AG04450 (cell line): ENCODE data around the gene TMEM120B. TPM values are rescaled to one million over a fixed set of nuclear protein-coding genes. Genes with fewer than 3 reads are reported as not detected.
A peak's percentile ranks its signal among the peaks of the same experiment; 100 is the strongest.

Experiments
- CTCF ChIA-PET: fragments of 300-600, 350-600 bp; formaldehyde crosslinking; extraction: SDS; loops from one replicate; lab custom pipeline; 2022; ENCODE audit warnings: antibody characterized with exemption, inconsistent platforms; lab: Charles Lee
- POLR2A ChIA-PET: fragments of 350-600 bp; formaldehyde crosslinking; extraction: SDS; loops from one replicate; lab custom pipeline; 2021; ENCODE audit warnings: antibody characterized with exemption, inconsistent platforms; lab: Yijun Ruan, JAX
- DNase-seq: peaks from one replicate; pipeline ENCODE4 v3.0.0-alpha.2; 2011; ENCODE audit warnings: low read depth, low spot score
- H3K27ac ChIP-seq: one replicate; pipeline ENCODE4 v1.5.1; 2012; ENCODE audit warnings: low read depth, low read length, control low read depth
- H3K27me3 ChIP-seq: one replicate; pipeline ENCODE4 v1.6.0; 2012; ENCODE audit warnings: low read length; ENCODE audit not compliant: control insufficient read depth, insufficient read depth
- H3K4me3 ChIP-seq: 2 replicates; pipeline ENCODE4 v1.5.1; 2011; ENCODE audit warnings: mild to moderate bottlenecking, low read depth, low read length, control low read depth
- H3K9me3 ChIP-seq: 2 replicates; pipeline ENCODE4 v1.5.1; 2012; ENCODE audit warnings: low read length; ENCODE audit not compliant: control insufficient read depth, insufficient read depth
- CTCF ChIP-seq: IDR thresholded peaks from 2 replicates; pipeline ENCODE4 v1.5.1; 2011; ENCODE audit warnings: low read depth, low read length, control low read depth, inconsistent platforms
- polyA plus RNA-seq: library from polyadenylated mRNA; depleted of rRNA; stranded (reverse); fragments of >200 nt; gene quantifications from 2 replicates; pipeline ENCODE4 v1.2.3, GENCODE V29; 2011

TMEM120B gene
- polyA plus RNA-seq, 1 experiment: 11.1 TPM

GRCh38 chr12:121804417-121805111 is 92.0 kb downstream of the TMEM120B start:
- DNase-seq: no peak
- ChIA-PET POLR2A (no interaction called here), CTCF (interaction anchor here (1.2 to 5.9 kb wide), 2 partner anchors 9 to 118 kb away, joined by 5 to 67 read pairs; partner anchors contain the start of gene RHOF)
- no peaks in the 10 kb centered on the region for H3K27me3 ChIP-seq
- peak overlapping the region; percentile 61 for H3K27ac ChIP-seq
- H3K4me3 ChIP-seq: peak overlapping the region; percentile 73
- no peaks in the 10 kb centered on the region; the same call in 1 of the 2 replicates for H3K9me3 ChIP-seq
- no peak for TF ChIP-seq CTCF

GRCh38 chr12:121805171-121806008 is 92.8 kb downstream of the TMEM120B start:
- peak overlapping the region; percentile 73 for H3K4me3 ChIP-seq
- H3K9me3 ChIP-seq: no peaks in the 10 kb centered on the region; the same call in 1 of the 2 replicates
- DNase-seq: no peak
- peak overlapping the region; percentile 61 for H3K27ac ChIP-seq
- no peak for TF ChIP-seq CTCF
- POLR2A ChIA-PET: no interaction called here
- CTCF ChIA-PET: interaction anchor here (0.6 to 5.9 kb wide), 3 partner anchors 10 to 119 kb away, joined by 3 to 67 read pairs (median 5); partner anchors contain the start of gene RHOF
- H3K27me3 ChIP-seq: no peaks in the 10 kb centered on the region

- H3K4me3 ChIP-seq: peak overlapping the region; percentile 73
- CTCF ChIA-PET: interaction anchor here (5.9 kb wide), 1 partner anchor 11 kb away, joined by 67 read pairs; the partner anchor contains the start of gene RHOF
- no peaks in the 10 kb centered on the region; the same call in 1 of the 2 replicates for H3K9me3 ChIP-seq
- POLR2A ChIA-PET: interaction anchor here (0.6 kb wide), 2 partner anchors 217 to 550 kb away, joined by 3 to 6 read pairs; no protein-coding TSS in a partner anchor
- no peaks in the 10 kb centered on the region for H3K27me3 ChIP-seq
- DNase-seq: no peak
- no peak for TF ChIP-seq CTCF
- no peak overlapping the region for H3K27ac ChIP-seq
These were observed 93.5 kb downstream of the TMEM120B start for GRCh38 chr12:121806009-121806545.

- CTCF ChIA-PET: interaction anchor here (0.7 to 5.9 kb wide), 2 partner anchors 11 to 112 kb away, joined by 3 to 67 read pairs; partner anchors contain the start of genes CFAP251 and RHOF
- DNase-seq: no peak
These were observed 94.2 kb downstream of the TMEM120B start for GRCh38 chr12:121806546-121807423.

More at GRCh38 chr12:121806546-121807423, 94.2 kb downstream of the TMEM120B start:
- Histone ChIP-seq H3K4me3 (peak overlapping the region; percentile 73), H3K27ac (no peak overlapping the region), H3K27me3 (no peaks in the 10 kb centered on the region), H3K9me3 (no peaks in the 10 kb centered on the region; the same call in 1 of the 2 replicates)
- POLR2A ChIA-PET: interaction anchor here (0.5 to 0.6 kb wide), 4 partner anchors 20 to 549 kb away, joined by 3 to 6 read pairs (median 3); no protein-coding TSS in a partner anchor
- TF ChIP-seq CTCF: no peak
